ENCODE measurements around the gene LMX1A.

Gene LMX1A

GRCh38 chr1:165355977-165356811 is at the start of gene LMX1A:
TSS of gene LMX1A (minus strand) at chr1:165356715. CDS start at chr1:165355559, 1,156 bp downstream.
- DNase-seq (ENCODE audit: low spot score), result peak; percentile 75

- peak; percentile 63 for DNase-seq (ENCODE audit: low spot score)
Observed at GRCh38 chr1:165403835-165404482, 47.4 kb upstream of the LMX1A start.

- no peak for DNase-seq (ENCODE audit: low spot score)
Observed at GRCh38 chr1:165402517-165403111, 46.1 kb upstream of the LMX1A start.

GRCh38 chr1:165397944-165398343 is 41.4 kb upstream of the LMX1A start:
- no peak for DNase-seq (ENCODE audit: low spot score)

GRCh38 chr1:165395901-165396300 is 39.4 kb upstream of the LMX1A start:
- DNase-seq (ENCODE audit: low spot score), result no peak

GRCh38 chr1:165395478-165395877 is 39.0 kb upstream of the LMX1A start:
- DNase-seq (ENCODE audit: low spot score), result no peak

- peak; percentile 88 for DNase-seq (ENCODE audit: low spot score)
Observed at GRCh38 chr1:165392634-165393571, 36.4 kb upstream of the LMX1A start.

- DNase-seq (ENCODE audit: low spot score), result no peak
Observed at GRCh38 chr1:165389609-165390008, 33.1 kb upstream of the LMX1A start.

GRCh38 chr1:165387961-165388360 is 31.4 kb upstream of the LMX1A start:
- DNase-seq (ENCODE audit: low spot score), result no peak

- DNase-seq (ENCODE audit: low spot score), result no peak
Observed at GRCh38 chr1:165387505-165387904, 31.0 kb upstream of the LMX1A start.

- no peak for DNase-seq (ENCODE audit: low spot score)
Observed at GRCh38 chr1:165383599-165384405, 27.3 kb upstream of the LMX1A start.

- no peak for DNase-seq (ENCODE audit: low spot score)
Observed at GRCh38 chr1:165383067-165383466, 26.6 kb upstream of the LMX1A start.

GRCh38 chr1:165381745-165382505 is 25.4 kb upstream of the LMX1A start:
- DNase-seq (ENCODE audit: low spot score), result no peak

- no peak for DNase-seq (ENCODE audit: low spot score)
Observed at GRCh38 chr1:165376811-165377311, 20.3 kb upstream of the LMX1A start.

- peak; percentile 82 for DNase-seq (ENCODE audit: low spot score)
Observed at GRCh38 chr1:165376041-165376810, 19.7 kb upstream of the LMX1A start.

GRCh38 chr1:165375623-165376022 is 19.1 kb upstream of the LMX1A start:
- no peak for DNase-seq (ENCODE audit: low spot score)

GRCh38 chr1:165371588-165372225 is 15.2 kb upstream of the LMX1A start:
- DNase-seq (ENCODE audit: low spot score), result no peak

- DNase-seq (ENCODE audit: low spot score), result peak; percentile 73
Observed at GRCh38 chr1:165369255-165369848, 12.8 kb upstream of the LMX1A start.
